GM23338 (cell line): ENCODE data around the gene DYNLRB1. TPM values are rescaled to one million over a fixed set of nuclear protein-coding genes. Genes with fewer than 3 reads are reported as not detected.

Experiments used
- ATAC-seq: fragments of 200-7000 bp; cut with Tn5 transposase; 3 replicates; pipeline ENCODE4 v1.9.1; 2020
- DNase-seq: peaks from one replicate; pipeline ENCODE4 v3.0.0-alpha.2; 2015; ENCODE audit warnings: low spot score
- H2AFZ ChIP-seq: fragments of 200-600 bp; sonication (generic); 2 replicates; pipeline ENCODE4 v1.8.0; 2016; ENCODE audit warnings: antibody characterized with exemption, mild to moderate bottlenecking, moderate library complexity
- H3F3A ChIP-seq: fragments of 200-600 bp; sonication (generic); replicated peaks from 2 replicates; pipeline ENCODE4 v1.8.0; 2017; ENCODE audit warnings: antibody characterized with exemption, mixed run types, low read depth
- H3K27ac ChIP-seq: fragments of 200-600 bp; sonication (generic); 2 replicates; pipeline ENCODE4 v1.6.1; 2016; ENCODE audit warnings: low read depth
- H3K27me3 ChIP-seq: fragments of 200-600 bp; sonication (generic); 2 replicates; pipeline ENCODE4 v1.8.0; 2016; ENCODE audit warnings: mild to moderate bottlenecking, mixed run types, moderate library complexity; ENCODE audit not compliant: insufficient read depth
- H3K36me3 ChIP-seq: fragments of 200-600 bp; sonication (generic); 2 replicates; pipeline ENCODE4 v1.8.0; 2016; ENCODE audit warnings: mild to moderate bottlenecking; ENCODE audit not compliant: insufficient read depth
- H3K4me1 ChIP-seq: fragments of 200-600 bp; sonication (generic); 2 replicates; pipeline ENCODE4 v1.8.0; 2016; ENCODE audit warnings: mild to moderate bottlenecking, moderate library complexity; ENCODE audit not compliant: insufficient read depth
- H3K4me2 ChIP-seq: fragments of 200-600 bp; sonication (generic); 2 replicates; pipeline ENCODE4 v1.7.1; 2017; ENCODE audit warnings: mixed run types
- H3K4me3 ChIP-seq: fragments of 200-600 bp; sonication (generic); 2 replicates; pipeline ENCODE4 v1.6.1; 2016; ENCODE audit warnings: mixed run types
- H3K79me2 ChIP-seq: fragments of 200-600 bp; sonication (generic); replicated peaks from 2 replicates; pipeline ENCODE4 v1.8.0; 2017; ENCODE audit warnings: mild to moderate bottlenecking; ENCODE audit not compliant: insufficient read depth
- H3K9me2 ChIP-seq: fragments of 200-600 bp; sonication (generic); 2 replicates; pipeline ENCODE4 v1.8.0; 2017; ENCODE audit not compliant: insufficient read depth
- H4K20me1 ChIP-seq: fragments of 200-600 bp; sonication (generic); replicated peaks from 2 replicates; pipeline ENCODE4 v1.8.0; 2017; ENCODE audit warnings: mild to moderate bottlenecking; ENCODE audit not compliant: insufficient read depth
- H3K27ac Mint-ChIP-seq: 2 replicates; pipeline ENCODE4 v1.8.0; 2020; ENCODE audit warnings: inconsistent platforms, mild to moderate bottlenecking, moderate library complexity, mixed read lengths
- H3K27me3 Mint-ChIP-seq: 3 replicates; pipeline ENCODE4 v1.8.0; 2022; ENCODE audit warnings: low read depth, mild to moderate bottlenecking, moderate library complexity, mixed read lengths, inconsistent platforms; ENCODE audit not compliant: insufficient read depth, poor library complexity
- H3K36me3 Mint-ChIP-seq: 3 replicates; pipeline ENCODE4 v1.8.0; 2021; ENCODE audit warnings: low read depth, mild to moderate bottlenecking, inconsistent platforms, moderate library complexity, mixed read lengths
- H3K4me1 Mint-ChIP-seq: 3 replicates; pipeline ENCODE4 v1.8.0; 2020; ENCODE audit warnings: mild to moderate bottlenecking, inconsistent platforms, mixed read lengths
- H3K4me3 Mint-ChIP-seq: 3 replicates; pipeline ENCODE4 v1.8.0; 2021; ENCODE audit warnings: moderate library complexity, mild to moderate bottlenecking, inconsistent platforms, mixed read lengths
- H3K9me3 Mint-ChIP-seq: 3 replicates; pipeline ENCODE4 v1.8.0; 2020; ENCODE audit warnings: moderate library complexity, mild to moderate bottlenecking, inconsistent platforms, mixed read lengths
- CREB1 ChIP-seq: fragments of 250-450 bp; sonication (Bioruptor Pico); IDR thresholded peaks from 2 replicates; pipeline ENCODE4 v1.5.0; 2020; ENCODE audit warnings: low read depth, mild to moderate bottlenecking, moderate library complexity
- CTCF ChIP-seq, 2 experiments: fragments of 200-600 bp in 1 of 2; sonication (generic) in 1 of 2; conservative IDR thresholded peaks; 2 replicates each; pipeline versions ENCODE4 v1.5.1 to v1.6.1; 2016 to 2017; ENCODE audit warnings: antibody characterized with exemption in 2 of 2, low read depth in 2 of 2, mild to moderate bottlenecking in 2 of 2, moderate library complexity in 1 of 2
- ETS1 ChIP-seq: IDR thresholded peaks from 2 replicates; pipeline ENCODE4 v1.6.1; 2016; ENCODE audit warnings: antibody characterized with exemption
- EZH2 ChIP-seq: fragments of 200-600 bp; sonication (generic); IDR thresholded peaks from one replicate; pipeline ENCODE4 v1.8.0; 2017; ENCODE audit warnings: antibody characterized with exemption, mild to moderate bottlenecking, low read depth; ENCODE audit not compliant: unreplicated experiment
- EZH2phosphoT487 ChIP-seq: fragments of 200-600 bp; sonication (generic); IDR thresholded peaks from one replicate; pipeline ENCODE4 v1.8.1; 2018; ENCODE audit warnings: antibody characterized with exemption; ENCODE audit not compliant: unreplicated experiment
- JUNB ChIP-seq: IDR thresholded peaks from one replicate; pipeline ENCODE4 v1.6.1; 2016; ENCODE audit warnings: antibody characterized with exemption; ENCODE audit not compliant: unreplicated experiment
- NANOG ChIP-seq: IDR thresholded peaks from 2 replicates; pipeline ENCODE4 v1.6.1; 2016; ENCODE audit warnings: antibody characterized with exemption, borderline replicate concordance
- POLR2AphosphoS5 ChIP-seq: IDR thresholded peaks from 2 replicates; pipeline ENCODE4 v1.6.1; 2016; ENCODE audit warnings: antibody characterized with exemption, low read depth
- REST ChIP-seq: IDR thresholded peaks from one replicate; pipeline ENCODE4 v1.6.1; 2018; ENCODE audit warnings: antibody characterized with exemption; ENCODE audit not compliant: unreplicated experiment
- STAT1 ChIP-seq: IDR thresholded peaks from one replicate; pipeline ENCODE4 v1.6.1; 2016; ENCODE audit warnings: antibody characterized with exemption; ENCODE audit not compliant: unreplicated experiment
- ZNF114 ChIP-seq: fragments of 250-450 bp; sonication (Bioruptor Pico); IDR thresholded peaks from 2 replicates; pipeline ENCODE4 v1.5.0; 2020; ENCODE audit warnings: mild to moderate bottlenecking, moderate library complexity
- ZNF331 ChIP-seq: fragments of 250-450 bp; sonication (Bioruptor Pico); IDR thresholded peaks from 2 replicates; pipeline ENCODE4 v1.5.0; 2020; ENCODE audit warnings: low read depth, mild to moderate bottlenecking, moderate library complexity
- ZNF462 ChIP-seq: fragments of 250-450 bp; sonication (Bioruptor Pico); IDR thresholded peaks from 2 replicates; pipeline ENCODE4 v1.5.0; 2020; ENCODE audit warnings: mild to moderate bottlenecking, moderate library complexity
- polyA plus RNA-seq: library from polyadenylated mRNA; unstranded; fragments of >200 nt; fragmentation: Nextera tagmentation; extraction: Ambion mirVana; gene quantifications from 2 replicates; pipeline ENCODE4 v1.2.1, GENCODE V29; 2016
- total RNA-seq: library from RNA; depleted of rRNA; stranded (reverse); fragments of >200 nt; shearing (Covaris generic); gene quantifications from 2 replicates; pipeline ENCODE4 v1.2.3, GENCODE V29; 2014

DYNLRB1 gene
- total and polyA plus RNA-seq, 2 experiments from 2014 or later, result 107 to 376 TPM

- Histone ChIP-seq H3K9me2 (no peaks in the 10 kb centered on the region), H3K4me3 (no peak overlapping the region), H3K4me2 (no peak overlapping the region), H3K79me2 (no peaks in the 10 kb centered on the region), H4K20me1 (no peaks in the 10 kb centered on the region; the same call in 1 of the 2 replicates), H3K4me1 (no peaks in the 10 kb centered on the region), H3K27me3 (no peaks in the 10 kb centered on the region), H3F3A (no peaks in the 10 kb centered on the region), H2AFZ (no peak overlapping the region), H3K27ac (no peak overlapping the region), H3K36me3 (no peaks in the 10 kb centered on the region; the same call in 1 of the 2 replicates)
- no peak for TF ChIP-seq JUNB
- TF ChIP-seq POLR2AphosphoS5, result no peak
- no peak for TF ChIP-seq ZNF114 (CRISPR knock-in tag)
- TF ChIP-seq REST, result no peak
- TF ChIP-seq CREB1 (CRISPR knock-in tag), result no peak
- no peak for TF ChIP-seq ETS1
- TF ChIP-seq NANOG, result no peak
- no peak for TF ChIP-seq ZNF462
- no peak for TF ChIP-seq EZH2
- no peak for TF ChIP-seq CTCF (conservative IDR thresholded peaks at IDR 0.05; ENCODE audit: low read depth in 2 of 2)
- TF ChIP-seq ZNF331, result no peak
- TF ChIP-seq STAT1, result no peak
- TF ChIP-seq EZH2phosphoT487, result no peak
- no peak for DNase-seq
- Mint-ChIP-seq H3K9me3 (no peaks in the 10 kb centered on the region), H3K27me3 (peaks cover 4% of the 10 kb centered on the region), H3K4me1 (no peaks in the 10 kb centered on the region), H3K27ac (no peak overlapping the region), H3K36me3 (peaks cover 4% of the 10 kb centered on the region; the same call in 2 of the 3 replicates), H3K4me3 (no peak overlapping the region)
- no peak for ATAC-seq
Measured at GRCh38 chr20:34582221-34582620, 66.0 kb downstream of the DYNLRB1 start.
